GM12878 (cell line): Measurements from ENCODE around the gene ZDHHC1. TPM values are rescaled to one million over a fixed set of nuclear protein-coding genes. Genes with fewer than 3 reads are reported as not detected.

Experiments
- ATAC-seq: fragments of 200-7000 bp; cut with Tn5 transposase; 3 replicates; pipeline ENCODE4 v1.9.1; 2020; ENCODE audit warnings: mild to moderate bottlenecking, moderate library complexity
- BruUV-seq: library from RNA; stranded (reverse); fragments of 400-500 nt; replicated peaks from 2 replicates; lab custom pipeline; 2021; lab: Mats Ljungman, UMichigan
- CTCF ChIA-PET: fragments of 300-600 bp; sonication (Branson Sonifier 250); formaldehyde crosslinking; extraction: SDS; loops from one replicate; lab custom pipeline; 2021; ENCODE audit warnings: inconsistent platforms; lab: Yijun Ruan, JAX
- POLR2A ChIA-PET: fragments of 350-600 bp; formaldehyde crosslinking; extraction: SDS; loops from one replicate; lab custom pipeline; 2021; ENCODE audit warnings: inconsistent platforms; lab: Charles Lee
- RAD21 ChIA-PET: fragments of 300-600 bp; sonication (Branson Sonifier 250); formaldehyde crosslinking; loops from one replicate; lab custom pipeline; 2023; ENCODE audit warnings: antibody characterized with exemption; ENCODE audit not compliant: unreplicated experiment; lab: Charles Lee
- SMC1A ChIA-PET: fragments of 300-600 bp; sonication (Branson Sonifier 250); formaldehyde crosslinking; loops from one replicate; lab custom pipeline; 2023; ENCODE audit not compliant: unreplicated experiment, uncharacterized antibody; lab: Charles Lee
- DNase-seq: peaks from one replicate; pipeline ENCODE4 v3.0.0-alpha.2; 2011; ENCODE audit warnings: low read depth, low spot score
- FAIRE-seq: peaks from 3 replicates; lab custom pipeline; 2011; peaks lifted over from hg19 to GRCh38; lab: Jason Lieb, UNC
- H2AFZ ChIP-seq: 2 replicates; pipeline ENCODE4 v1.6.0; 2011; ENCODE audit warnings: low read depth, low read length, control low read depth; ENCODE audit not compliant: control insufficient read depth
- H3K27ac ChIP-seq: 2 replicates; pipeline ENCODE4 v1.5.1; 2011; ENCODE audit warnings: control low read depth; ENCODE audit not compliant: control insufficient read depth, insufficient read depth
- H3K27me3 ChIP-seq, 2 experiments: replicated peaks in 1 of 2; 2 replicates each; pipeline versions ENCODE4 v1.6.0 to v1.6.1; 2011; ENCODE audit warnings: low read length in 1 of 2; ENCODE audit not compliant: control insufficient read depth in 2 of 2, insufficient read depth in 2 of 2
- H3K36me3 ChIP-seq, 2 experiments: 2 replicates each; pipeline ENCODE4 v1.5.1; 2011; ENCODE audit warnings: low read length in 1 of 2; ENCODE audit not compliant: control insufficient read depth in 2 of 2, insufficient read depth in 2 of 2
- H3K4me1 ChIP-seq: 2 replicates; pipeline ENCODE4 v1.6.1; 2011; ENCODE audit warnings: mild to moderate bottlenecking, low read length, moderate library complexity, mixed read lengths; ENCODE audit not compliant: control insufficient read depth, insufficient read depth
- H3K4me2 ChIP-seq: 2 replicates; pipeline ENCODE4 v1.6.0; 2011; ENCODE audit warnings: control low read depth; ENCODE audit not compliant: control insufficient read depth, insufficient read depth
- H3K4me3 ChIP-seq: fragments of 200-600 bp; sonication (generic); 2 replicates; pipeline ENCODE4 v1.5.1; 2016
- H3K79me2 ChIP-seq: 2 replicates; pipeline ENCODE4 v1.6.0; 2011; ENCODE audit warnings: low read length; ENCODE audit not compliant: control insufficient read depth, insufficient read depth
- H3K9ac ChIP-seq: 2 replicates; pipeline ENCODE4 v1.8.0; 2011; ENCODE audit warnings: low read length, control low read depth, mixed read lengths; ENCODE audit not compliant: control insufficient read depth, insufficient read depth
- H3K9me3 ChIP-seq: replicated peaks from 3 replicates; pipeline ENCODE4 v1.5.1; 2011; ENCODE audit warnings: mild to moderate bottlenecking, low read length; ENCODE audit not compliant: control insufficient read depth, insufficient read depth
- H4K20me1 ChIP-seq: 2 replicates; pipeline ENCODE4 v1.6.0; 2011; ENCODE audit not compliant: control insufficient read depth, insufficient read depth
- BHLHE40 ChIP-seq, 2 experiments: fragments of 450-650 bp in 1 of 2; IDR thresholded peaks; 2 replicates each; pipeline ENCODE4 v1.6.1; 2011 to 2017; ENCODE audit warnings: low read depth in 2 of 2, borderline replicate concordance in 1 of 2, improper control_type of control experiment in 1 of 2, low read length in 1 of 2, mild to moderate bottlenecking in 1 of 2
- CBX3 ChIP-seq: fragments of 200-600 bp; sonication (generic); IDR thresholded peaks from 2 replicates; pipeline ENCODE4 v1.6.1; 2016; ENCODE audit warnings: low read depth, borderline replicate concordance
- CBX5 ChIP-seq: sonication (generic); IDR thresholded peaks from 2 replicates; pipeline ENCODE4 v1.6.1; 2016; ENCODE audit warnings: low read depth, moderate library complexity, mild to moderate bottlenecking, inconsistent platforms
- CHD2 ChIP-seq: IDR thresholded peaks from 2 replicates; pipeline ENCODE4 v1.6.1; 2011; ENCODE audit warnings: low read depth, low read length, improper control_type of control experiment, borderline replicate concordance
- EED ChIP-seq: sonication (generic); IDR thresholded peaks from 2 replicates; pipeline ENCODE4 v1.6.1; 2016; ENCODE audit warnings: antibody characterized with exemption, low read depth
- HDAC6 ChIP-seq: fragments of 200-600 bp; sonication (generic); IDR thresholded peaks from one replicate; pipeline ENCODE4 v1.8.0; 2017; ENCODE audit warnings: antibody characterized with exemption; ENCODE audit not compliant: unreplicated experiment
- JUNB ChIP-seq: IDR thresholded peaks from 2 replicates; pipeline ENCODE4 v1.6.1; 2016; ENCODE audit warnings: antibody characterized with exemption, mild to moderate bottlenecking
- KAT2A ChIP-seq: conservative IDR thresholded peaks from 2 replicates; pipeline ENCODE4 v1.6.1; 2011; ENCODE audit warnings: low read depth, low read length; ENCODE audit not compliant: control insufficient read depth
- MXI1 ChIP-seq: fragments of 150-350 bp; IDR thresholded peaks from 2 replicates; pipeline ENCODE4 v1.6.1; 2011; ENCODE audit warnings: low read depth, mild to moderate bottlenecking, inconsistent platforms, low read length, improper control_type of control experiment
- NFIC ChIP-seq: IDR thresholded peaks from 2 replicates; pipeline ENCODE4 v1.6.1; 2012; ENCODE audit warnings: low read depth, mild to moderate bottlenecking, inconsistent platforms, low read length, moderate library complexity
- NR2C2 ChIP-seq: IDR thresholded peaks from 2 replicates; pipeline ENCODE4 v1.6.1; 2011; ENCODE audit warnings: borderline replicate concordance, low read depth; ENCODE audit not compliant: control insufficient read depth, insufficient read length
- SP1 ChIP-seq: IDR thresholded peaks from one replicate; pipeline ENCODE4 v1.6.1; 2011; ENCODE audit warnings: low read depth, low read length
- STAT1 ChIP-seq: fragments of 450-650 bp; conservative IDR thresholded peaks from 2 replicates; pipeline ENCODE4 v1.6.1; 2014; ENCODE audit warnings: antibody characterized with exemption, mild to moderate bottlenecking
- SUZ12 ChIP-seq: fragments of 200-600 bp; sonication (generic); IDR thresholded peaks from one replicate; pipeline ENCODE4 v1.6.1; 2018; ENCODE audit warnings: antibody characterized with exemption, mild to moderate bottlenecking; ENCODE audit not compliant: unreplicated experiment
- TARDBP ChIP-seq: IDR thresholded peaks from 2 replicates; pipeline ENCODE4 v1.6.1; 2016; ENCODE audit warnings: borderline replicate concordance
- TCF12 ChIP-seq: IDR thresholded peaks from 2 replicates; pipeline ENCODE4 v1.6.1; 2011; ENCODE audit warnings: low read depth, mild to moderate bottlenecking, low read length
- ZNF24 ChIP-seq: fragments of 450-650 bp; IDR thresholded peaks from 2 replicates; pipeline ENCODE4 v1.6.1; 2017; ENCODE audit warnings: antibody characterized with exemption, mild to moderate bottlenecking
- WGBS: methylation state at CpG from one replicate; pipeline ENCODE4 v1.1.6; 2016; ENCODE audit warnings: low lambda C conversion rate; ENCODE audit not compliant: insufficient replicate concordance, insufficient coverage; ENCODE audit errors: missing lambda C conversion rate; 5-methylcytosine and 5-hydroxymethylcytosine counted together
- in situ Hi-C: fragments of 300-500 bp; cut with MboI; formaldehyde crosslinking; loops from 9 replicates; pipeline ENCODE4 v1.14.3; 2018; ENCODE audit warnings: mixed read lengths
- intact Hi-C: fragments of 100-400 bp; cut with micrococcal nuclease; formaldehyde crosslinking; loops from one replicate; pipeline ENCODE4 v1.14.2; 2022; ENCODE audit not compliant: unreplicated experiment
- polyA plus RNA-seq, 11 experiments: library from polyadenylated mRNA; depleted of rRNA in 4 of 11; unstranded in 6 of 11; stranded (reverse) in 5 of 11; fragments of >200 nt; fragmentation: Nextera tagmentation in 4 of 11; fragmentation: Illumina TruSeq in 1 of 11; extraction: Ambion mirVana in 4 of 11; extraction: Trizol in 1 of 11; gene quantifications; 1 replicate in 1 of 11; 2 replicates in 10 of 11; pipeline versions ENCODE4 v1.2.1 to v1.2.3, GENCODE V29; 2011 to 2016; ENCODE audit warnings: inconsistent platforms in 2 of 11, missing spikeins in 2 of 11, low read depth in 1 of 11
- total RNA-seq, 4 experiments: library from RNA; depleted of rRNA in 3 of 4; stranded (reverse); fragments of >200 nt in 3 of 4; fragmentation: Illumina TruSeq in 1 of 4; extraction: Trizol in 1 of 4; gene quantifications; 2 replicates each; pipeline versions ENCODE4 v1.2.1 to v1.2.3, GENCODE V29; 2013 to 2021
- TF ChIP-seq, protein P1 (sequence below): IDR thresholded peaks from 2 replicates; pipeline ENCODE4 v1.6.1; 2012; ENCODE audit warnings: mild to moderate bottlenecking, low read depth, low read length
- TF ChIP-seq, protein P2 (sequence below): IDR thresholded peaks from 2 replicates; pipeline ENCODE4 v1.6.1; 2011; ENCODE audit warnings: borderline replicate concordance, low read depth, mild to moderate bottlenecking, moderate library complexity, mixed read lengths, low read length; ENCODE audit not compliant: insufficient read depth; ENCODE audit errors: extremely low read length
- TF ChIP-seq, protein P3 (sequence below): IDR thresholded peaks from 2 replicates; pipeline ENCODE4 v1.6.1; 2011; ENCODE audit warnings: low read depth, low read length, improper control_type of control experiment, borderline replicate concordance

ZDHHC1 gene
- total and polyA plus RNA-seq, 10 of the 15 experiments (the other 5 are each of a cell fraction or from before 2014, with no cell fraction given) = 0.07 to 1.2 (median 0.66) TPM; not detected in 2

DNA sequence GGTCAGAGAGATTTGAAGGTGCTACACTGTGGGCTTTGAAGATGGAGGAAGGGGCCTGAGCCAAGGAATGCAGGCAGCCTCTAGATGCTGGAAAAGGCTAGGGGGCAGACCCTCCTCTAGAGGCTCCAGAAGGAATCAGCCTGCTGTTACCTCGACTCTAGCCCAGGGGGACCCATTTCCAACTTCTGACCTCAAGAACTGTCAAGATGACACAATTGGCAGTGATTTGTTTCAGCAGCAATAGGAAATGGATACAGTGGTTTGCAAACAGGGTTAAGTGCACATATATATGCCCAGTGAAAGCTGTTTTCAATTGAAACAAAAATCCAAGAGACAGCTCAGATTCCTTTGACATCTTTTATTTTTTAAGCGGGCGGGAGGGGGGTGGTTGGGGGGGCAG is 3.7 kb upstream of the ZDHHC1 start:
- TF ChIP-seq TCF12 = no peak
- no peak for TF ChIP-seq KAT2A
- TF ChIP-seq CHD2 = no peak
- no peak for TF ChIP-seq NR2C2
- TF ChIP-seq HDAC6 = no peak
- no peak for TF ChIP-seq EED
- TF ChIP-seq BHLHE40 (IDR thresholded peaks at IDR 0.05; ENCODE audit: borderline replicate concordance in 1 of 2, low read depth in 2 of 2, low read length in 1 of 2) = no peak
- no peak for TF ChIP-seq JUNB
- no peak for TF ChIP-seq NFIC
- TF ChIP-seq SUZ12 = no peak
- TF ChIP-seq, protein P1, sequence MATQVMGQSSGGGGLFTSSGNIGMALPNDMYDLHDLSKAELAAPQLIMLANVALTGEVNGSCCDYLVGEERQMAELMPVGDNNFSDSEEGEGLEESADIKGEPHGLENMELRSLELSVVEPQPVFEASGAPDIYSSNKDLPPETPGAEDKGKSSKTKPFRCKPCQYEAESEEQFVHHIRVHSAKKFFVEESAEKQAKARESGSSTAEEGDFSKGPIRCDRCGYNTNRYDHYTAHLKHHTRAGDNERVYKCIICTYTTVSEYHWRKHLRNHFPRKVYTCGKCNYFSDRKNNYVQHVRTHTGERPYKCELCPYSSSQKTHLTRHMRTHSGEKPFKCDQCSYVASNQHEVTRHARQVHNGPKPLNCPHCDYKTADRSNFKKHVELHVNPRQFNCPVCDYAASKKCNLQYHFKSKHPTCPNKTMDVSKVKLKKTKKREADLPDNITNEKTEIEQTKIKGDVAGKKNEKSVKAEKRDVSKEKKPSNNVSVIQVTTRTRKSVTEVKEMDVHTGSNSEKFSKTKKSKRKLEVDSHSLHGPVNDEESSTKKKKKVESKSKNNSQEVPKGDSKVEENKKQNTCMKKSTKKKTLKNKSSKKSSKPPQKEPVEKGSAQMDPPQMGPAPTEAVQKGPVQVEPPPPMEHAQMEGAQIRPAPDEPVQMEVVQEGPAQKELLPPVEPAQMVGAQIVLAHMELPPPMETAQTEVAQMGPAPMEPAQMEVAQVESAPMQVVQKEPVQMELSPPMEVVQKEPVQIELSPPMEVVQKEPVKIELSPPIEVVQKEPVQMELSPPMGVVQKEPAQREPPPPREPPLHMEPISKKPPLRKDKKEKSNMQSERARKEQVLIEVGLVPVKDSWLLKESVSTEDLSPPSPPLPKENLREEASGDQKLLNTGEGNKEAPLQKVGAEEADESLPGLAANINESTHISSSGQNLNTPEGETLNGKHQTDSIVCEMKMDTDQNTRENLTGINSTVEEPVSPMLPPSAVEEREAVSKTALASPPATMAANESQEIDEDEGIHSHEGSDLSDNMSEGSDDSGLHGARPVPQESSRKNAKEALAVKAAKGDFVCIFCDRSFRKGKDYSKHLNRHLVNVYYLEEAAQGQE = no peak
- no peak for TF ChIP-seq STAT1
- TF ChIP-seq MXI1 = no peak
- TF ChIP-seq, protein P2, sequence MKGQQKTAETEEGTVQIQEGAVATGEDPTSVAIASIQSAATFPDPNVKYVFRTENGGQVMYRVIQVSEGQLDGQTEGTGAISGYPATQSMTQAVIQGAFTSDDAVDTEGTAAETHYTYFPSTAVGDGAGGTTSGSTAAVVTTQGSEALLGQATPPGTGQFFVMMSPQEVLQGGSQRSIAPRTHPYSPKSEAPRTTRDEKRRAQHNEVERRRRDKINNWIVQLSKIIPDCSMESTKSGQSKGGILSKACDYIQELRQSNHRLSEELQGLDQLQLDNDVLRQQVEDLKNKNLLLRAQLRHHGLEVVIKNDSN = no peak
- TF ChIP-seq TARDBP = no peak
- TF ChIP-seq, protein P3, sequence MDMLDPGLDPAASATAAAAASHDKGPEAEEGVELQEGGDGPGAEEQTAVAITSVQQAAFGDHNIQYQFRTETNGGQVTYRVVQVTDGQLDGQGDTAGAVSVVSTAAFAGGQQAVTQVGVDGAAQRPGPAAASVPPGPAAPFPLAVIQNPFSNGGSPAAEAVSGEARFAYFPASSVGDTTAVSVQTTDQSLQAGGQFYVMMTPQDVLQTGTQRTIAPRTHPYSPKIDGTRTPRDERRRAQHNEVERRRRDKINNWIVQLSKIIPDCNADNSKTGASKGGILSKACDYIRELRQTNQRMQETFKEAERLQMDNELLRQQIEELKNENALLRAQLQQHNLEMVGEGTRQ = no peak
- no peak for TF ChIP-seq ZNF24
- TF ChIP-seq CBX3 = no peak
- no peak for TF ChIP-seq CBX5
- TF ChIP-seq SP1 = no peak
- no peak overlapping the region for H3K27ac ChIP-seq
- no peak overlapping the region for H2AFZ ChIP-seq
- ChIA-PET CTCF (interaction anchor here (0.8 kb wide), 1 partner anchor 47 kb away, joined by 4 read pairs; no protein-coding TSS in a partner anchor), SMC1A (no interaction called here), RAD21 (interaction anchor here (0.9 kb wide), 1 partner anchor 160 kb away, joined by 3 read pairs; no protein-coding TSS in a partner anchor), POLR2A (no interaction called here)
- DNase-seq (no peak), FAIRE-seq (no peak), ATAC-seq (no peak)
- in situ Hi-C loops (loop anchor here (25.0 kb wide), 1 partner anchor 433 kb away; the partner anchor contains the start of gene CES4A), intact Hi-C loops (no loop called here)
- WGBS = 0% methylated on average over 1 of the region's 3 CpGs
- peaks cover 2 to 6% of the 10 kb centered on the region in 2 experiments; a peak in 3 of 4 replicates for H3K27me3 ChIP-seq
- no TSS peak for BruUV-seq
- H3K4me1 ChIP-seq = no peaks in the 10 kb centered on the region
- no peak overlapping the region for H3K9ac ChIP-seq
- no peaks in the 10 kb centered on the region for H3K9me3 ChIP-seq
- H3K79me2 ChIP-seq = no peaks in the 10 kb centered on the region
- H4K20me1 ChIP-seq = 0 out of 2 replicates have a peak, but pooled peaks cover 2% of the 10 kb centered on the region
- no peak overlapping the region for H3K4me3 ChIP-seq
- H3K4me2 ChIP-seq = no peak overlapping the region
- no peaks in the 10 kb centered on the region for H3K36me3 ChIP-seq
